HG02798 (cell line): ENCODE results near the gene ACO2.
"Not testable (repeated sequence)": the region's sequence is repeated elsewhere in the genome, so short reads cannot be mapped to it uniquely, and the experiment has no call there.

Experiments used
- ATAC-seq: cut with Tn5 transposase; IDR thresholded peaks from one replicate; pipeline ENCODE4 v1.9.1; 2021; ENCODE audit warnings: mild to moderate bottlenecking; ENCODE audit not compliant: unreplicated experiment, poor library complexity

Gene ACO2

DNA sequence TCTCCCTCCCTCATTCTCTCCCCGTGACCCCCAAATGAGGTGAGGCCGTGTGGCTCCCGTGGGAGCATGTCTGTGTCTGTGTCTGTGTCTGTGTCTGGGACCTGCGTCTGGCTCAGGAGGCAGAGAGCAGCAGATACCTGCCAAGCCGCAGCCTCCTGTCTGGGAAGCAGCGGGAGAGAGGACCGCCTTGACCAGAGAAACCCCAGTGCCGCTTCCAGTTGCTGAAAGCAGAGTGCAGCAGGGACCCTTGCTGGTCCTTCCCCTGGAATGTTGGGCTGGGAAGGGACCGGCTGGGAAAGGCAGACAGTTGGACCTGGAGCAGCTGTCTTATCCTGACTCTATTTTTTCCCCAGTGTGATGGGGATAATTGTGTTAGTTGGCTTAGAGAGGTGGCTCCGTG is 92.4 kb downstream of the ACO2 start:
- no peak for ATAC-seq

DNA sequence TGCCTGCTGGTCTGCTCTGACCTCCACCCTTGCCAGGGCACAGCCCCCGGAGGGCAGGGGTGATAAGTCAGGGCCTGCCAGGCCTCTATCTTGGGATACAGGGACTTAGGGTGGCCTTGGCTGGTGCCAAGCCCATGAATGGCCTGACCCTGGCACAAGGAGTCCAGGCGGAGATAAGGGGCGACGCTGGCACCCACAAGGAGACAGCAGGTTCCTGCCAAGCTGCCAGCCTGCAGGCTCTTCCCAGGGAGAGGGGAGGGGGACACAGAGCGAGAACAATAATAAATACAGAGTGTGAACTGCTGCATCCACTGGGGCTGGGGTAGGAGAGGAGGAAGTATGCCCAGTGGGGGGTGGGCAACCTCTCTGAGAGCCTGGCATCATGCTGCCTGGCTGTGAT is 92.9 kb downstream of the ACO2 start:
- ATAC-seq = no peak

DNA sequence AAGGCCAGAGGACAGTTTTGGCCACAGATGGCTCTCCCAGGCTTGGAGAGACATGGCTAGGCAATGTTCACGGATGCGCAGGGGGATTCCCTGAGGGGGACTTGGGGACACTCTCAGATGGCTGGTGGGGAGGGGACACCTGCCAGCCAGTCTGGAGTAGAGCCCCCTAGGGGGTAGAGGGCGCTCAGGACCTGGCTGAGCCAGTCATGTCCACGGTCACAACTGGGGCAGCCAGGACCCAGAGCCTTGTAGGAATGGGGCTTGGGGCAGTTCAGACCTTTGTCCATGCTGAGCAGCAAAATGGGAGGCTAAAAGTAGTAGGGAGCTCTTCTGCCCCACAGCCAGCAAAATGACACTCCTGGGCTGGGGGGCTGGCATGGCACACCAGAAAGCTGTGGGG is 93.5 kb downstream of the ACO2 start:
- ATAC-seq = no peak

DNA sequence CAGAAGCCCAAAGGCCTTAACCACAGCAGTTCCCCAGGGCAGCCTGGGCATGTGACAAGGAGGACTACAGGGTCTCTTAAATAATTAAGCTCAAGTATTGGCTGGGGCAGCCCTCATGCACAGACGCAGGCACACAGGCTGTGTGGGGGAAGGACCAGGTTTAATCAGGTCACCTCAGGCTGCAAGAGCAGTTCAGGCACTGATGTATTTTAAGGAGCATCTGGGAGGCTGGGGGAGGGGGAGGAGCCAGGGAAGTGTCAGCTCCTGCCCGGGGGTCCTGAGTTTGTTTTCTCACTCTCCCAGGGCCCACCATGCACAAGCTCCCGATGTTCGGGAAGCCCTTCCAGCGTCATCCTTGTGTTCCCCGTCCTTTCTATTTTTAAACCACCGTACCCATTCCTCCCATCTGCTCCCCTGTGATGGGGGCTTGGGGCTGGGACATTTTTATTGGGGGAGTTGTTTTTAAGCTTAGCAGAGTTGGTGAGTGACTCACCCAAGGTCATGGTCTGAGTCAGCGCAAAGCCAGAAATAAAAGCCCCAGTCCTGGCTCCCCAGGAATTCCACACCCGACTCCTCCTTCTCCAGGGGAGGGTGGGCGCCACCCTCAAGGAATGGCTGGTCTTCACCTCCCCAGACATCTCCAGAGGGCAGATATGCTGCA is 94.3 kb downstream of the ACO2 start:
- no peak for ATAC-seq

DNA sequence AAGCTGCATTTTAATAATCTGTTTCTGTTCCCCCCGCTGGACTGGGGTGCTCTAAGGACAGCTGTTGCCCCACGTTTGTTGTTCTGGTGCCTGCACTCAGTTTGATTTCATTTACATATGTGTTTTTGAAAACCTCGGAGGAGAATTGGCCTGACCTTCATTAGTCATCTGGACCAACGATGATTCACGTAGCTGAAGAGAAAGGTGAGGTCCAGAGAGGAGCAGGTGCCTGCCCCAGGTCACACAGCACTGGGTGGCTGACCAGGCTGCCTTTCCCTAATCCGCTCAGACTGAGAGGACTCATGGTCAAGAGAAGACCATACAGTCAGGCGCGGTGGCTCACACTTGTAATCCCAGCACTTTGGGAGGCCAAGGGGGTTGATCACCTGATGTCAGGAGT is 95.6 kb downstream of the ACO2 start:
- no peak for ATAC-seq

DNA sequence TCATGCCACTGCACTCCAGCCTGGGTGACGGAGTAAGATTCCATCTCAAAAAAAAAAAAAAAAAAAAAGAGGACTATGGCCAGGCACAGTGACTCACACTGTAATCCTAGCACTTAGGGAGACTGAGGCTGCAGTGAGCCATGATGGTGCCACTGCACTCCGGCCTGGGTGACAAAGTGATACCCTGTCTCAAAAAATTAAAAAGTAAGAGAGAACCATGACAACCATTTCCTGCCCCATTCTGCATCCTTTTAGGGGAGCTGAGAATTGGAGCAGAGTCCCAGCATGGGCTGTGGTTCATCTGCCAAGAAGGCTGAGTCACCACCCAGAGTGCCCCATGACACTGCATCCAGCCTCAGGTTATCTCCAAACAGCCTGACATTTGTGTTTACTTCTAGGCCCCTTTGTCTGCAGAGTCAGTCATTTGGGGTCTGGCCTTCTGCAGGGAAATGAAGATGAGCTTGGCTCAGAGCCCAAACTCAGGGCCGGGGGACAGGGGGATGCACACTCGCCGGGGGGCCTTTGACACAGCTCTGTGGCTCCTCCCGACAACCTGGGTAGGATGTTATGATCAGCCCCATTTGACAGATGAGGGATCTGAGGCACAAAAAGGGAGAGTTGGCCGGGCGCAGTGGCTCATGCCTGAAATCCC is 96.6 kb downstream of the ACO2 start:
- no peak for ATAC-seq

DNA sequence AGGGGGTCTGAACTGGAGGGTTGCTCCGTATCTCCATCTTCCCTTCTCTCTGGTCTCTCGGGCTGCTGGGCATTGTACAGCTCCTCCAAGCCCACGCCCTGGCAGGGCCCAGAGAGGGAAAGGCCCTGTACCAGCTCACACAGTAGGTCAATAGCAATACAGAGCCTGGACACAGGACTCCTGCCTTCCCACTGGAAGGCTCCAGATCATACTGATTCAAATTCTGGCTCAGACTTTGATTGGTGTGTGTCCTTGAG is 98.5 kb downstream of the ACO2 start:
- ATAC-seq = no peak

DNA sequence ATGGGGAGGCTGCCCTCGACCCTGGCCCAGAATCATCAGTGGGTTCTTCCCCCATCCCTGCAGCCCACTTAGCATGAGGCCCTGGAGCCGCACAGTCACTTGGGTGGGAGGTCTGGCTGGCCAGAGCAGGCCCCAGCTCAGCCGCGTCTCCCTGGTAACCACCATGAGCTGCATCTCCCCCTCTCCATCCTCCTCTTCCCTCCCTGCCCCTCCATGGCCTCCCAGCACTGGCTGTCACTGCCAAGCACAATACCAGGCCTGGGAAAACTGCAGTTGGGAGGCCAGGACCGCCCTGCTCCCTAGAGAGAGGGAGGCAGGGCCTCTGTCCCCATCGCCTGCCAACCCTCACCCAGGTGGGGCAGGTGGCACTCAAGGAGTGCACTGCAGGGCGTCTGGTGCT is 99.9 kb downstream of the ACO2 start:
- no peak for ATAC-seq

DNA sequence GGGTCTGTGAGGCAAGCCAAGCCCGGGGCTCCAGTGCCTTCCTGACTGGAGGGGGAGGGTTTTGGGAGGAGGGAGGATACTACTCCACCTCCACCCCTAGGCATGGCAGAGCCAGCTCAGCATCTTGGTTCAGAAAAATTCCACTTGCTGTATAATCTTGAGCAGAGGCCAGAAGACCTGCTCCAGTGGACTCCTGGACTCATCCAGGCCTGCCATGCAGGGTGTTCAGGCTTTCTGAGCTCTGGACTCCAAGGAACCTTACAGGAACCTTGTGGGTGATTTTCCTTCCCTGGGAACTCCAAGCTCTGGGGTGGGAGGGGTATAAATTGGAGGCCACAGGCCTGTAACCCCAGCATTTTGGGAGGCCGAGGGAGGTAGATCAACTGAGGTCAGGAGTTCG is 101.3 kb downstream of the ACO2 start:
- ATAC-seq = no peak

DNA sequence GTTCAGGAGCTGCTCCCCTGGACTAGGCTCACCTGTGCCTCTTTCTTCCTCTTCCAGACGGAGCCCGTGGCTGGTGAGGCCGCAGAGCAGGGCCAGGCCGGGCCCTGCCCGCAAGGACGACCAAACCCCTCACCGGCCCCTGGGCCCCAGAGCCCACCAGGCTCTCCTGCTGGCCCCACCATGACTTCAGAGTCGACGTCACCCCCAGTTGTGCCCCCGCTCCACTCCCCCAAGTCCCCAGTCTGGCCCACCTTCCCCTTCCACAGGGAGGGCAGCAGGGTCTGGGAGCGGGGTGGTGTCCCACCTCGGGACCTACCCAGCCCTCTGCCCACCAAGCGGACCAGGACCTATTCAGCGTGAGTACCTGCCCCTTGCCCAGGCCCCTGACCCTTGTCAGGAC is 102.9 kb downstream of the ACO2 start:
- no peak for ATAC-seq

DNA sequence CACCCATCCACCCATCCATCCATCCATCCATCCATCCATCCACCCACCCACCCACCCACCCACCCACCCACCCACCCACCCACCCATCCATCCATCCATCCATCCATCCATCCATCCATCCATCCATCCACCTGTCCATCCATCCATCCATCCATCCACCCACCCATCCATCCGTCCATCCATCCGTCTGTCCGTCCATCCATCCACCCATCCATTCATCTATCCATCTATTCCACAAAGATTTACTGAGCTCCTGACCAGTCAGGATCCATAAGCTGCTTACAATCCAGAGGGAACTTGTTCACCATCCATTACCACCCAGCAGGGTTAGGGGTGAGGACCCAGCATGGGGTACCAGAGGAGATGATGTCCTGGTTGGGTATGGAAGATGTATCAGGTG is 103.4 kb downstream of the ACO2 start:
- ATAC-seq = not testable (repeated sequence)

DNA sequence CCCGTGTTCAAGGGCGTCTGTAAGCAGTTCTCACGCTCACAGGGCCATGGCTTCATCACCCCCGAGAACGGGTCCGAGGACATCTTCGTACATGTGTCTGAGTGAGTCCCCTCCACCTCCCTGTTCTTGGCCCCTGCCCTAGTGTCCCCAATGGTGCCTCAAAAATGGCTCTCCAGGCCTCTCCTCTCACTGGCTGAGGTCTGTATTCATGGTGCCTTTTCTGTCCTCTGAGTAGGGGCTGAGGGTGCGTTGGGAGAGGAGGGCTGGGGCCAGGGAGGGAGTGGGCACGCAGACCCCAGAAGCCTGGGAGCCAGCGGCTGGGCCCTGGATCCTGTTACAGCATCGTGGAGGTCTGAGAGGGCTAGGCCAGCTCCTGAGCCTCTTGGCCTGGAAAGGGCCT is 104.8 kb downstream of the ACO2 start:
- ATAC-seq = no peak

DNA sequence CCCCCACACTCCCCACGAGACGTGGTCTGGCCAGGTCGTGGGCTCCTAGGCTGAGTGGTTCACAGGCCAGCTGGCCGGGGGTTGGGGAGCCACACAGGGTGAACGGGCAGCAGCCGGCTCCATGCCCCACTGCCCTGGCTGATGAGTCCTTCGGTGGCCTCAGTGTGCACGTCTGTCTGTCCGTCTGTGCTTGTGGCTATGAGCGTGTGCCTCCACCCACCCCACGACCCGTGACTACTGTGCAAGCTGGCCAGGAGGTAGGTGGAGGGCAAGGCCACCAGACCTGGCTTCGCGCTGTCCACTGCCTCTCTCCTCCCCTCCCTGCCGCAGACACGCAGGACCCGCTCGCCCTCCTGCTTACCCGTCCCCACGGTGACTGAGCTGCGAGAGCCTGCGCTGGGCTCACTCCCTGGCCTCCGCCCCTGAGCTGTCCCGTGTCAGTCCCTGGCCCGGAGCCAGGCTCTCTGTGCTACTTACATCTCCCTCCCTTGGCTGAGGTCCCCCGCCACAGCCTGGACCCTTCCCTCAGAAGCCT is 106.0 kb downstream of the ACO2 start:
- ATAC-seq = no peak

DNA sequence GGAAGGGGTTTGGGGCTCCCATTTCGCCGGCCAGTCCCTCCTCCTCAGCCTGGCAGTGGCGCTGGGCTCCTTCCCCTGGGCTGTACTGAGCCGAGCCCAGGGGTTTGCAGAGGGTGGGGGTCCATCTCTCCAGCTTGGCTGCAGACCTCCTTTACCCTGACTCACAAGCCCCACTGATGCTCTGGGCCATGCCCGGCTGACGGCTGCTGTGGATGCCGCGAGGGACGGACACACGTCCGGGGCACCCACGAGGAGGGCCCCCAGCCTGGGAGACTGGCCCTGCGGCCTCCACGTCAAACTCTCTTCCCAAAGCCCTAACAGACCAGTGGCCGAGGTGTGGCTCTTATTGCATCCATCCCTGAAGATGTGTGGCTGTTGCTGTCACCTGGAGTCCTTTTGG is 106.6 kb downstream of the ACO2 start:
- ATAC-seq = no peak

DNA sequence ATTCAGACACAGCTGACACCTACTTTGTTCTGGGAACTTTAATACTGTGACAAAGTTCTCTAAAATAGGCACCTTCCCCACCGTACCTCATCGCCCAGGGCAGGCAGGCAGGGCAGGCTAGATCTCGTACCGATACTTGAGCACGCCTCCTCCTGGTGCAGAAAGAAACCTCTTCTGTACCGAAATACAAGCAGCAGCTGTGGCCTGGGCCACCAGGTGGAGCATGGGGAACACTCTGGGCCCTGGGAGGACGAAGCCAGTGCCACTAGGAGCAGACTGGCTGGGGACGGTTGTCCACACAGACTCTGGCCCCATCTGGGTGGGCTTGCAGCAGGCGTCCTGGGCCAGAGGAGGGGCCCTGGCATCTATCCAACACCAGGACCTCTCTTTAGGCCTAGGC is 108.0 kb downstream of the ACO2 start:
- ATAC-seq = no peak

DNA sequence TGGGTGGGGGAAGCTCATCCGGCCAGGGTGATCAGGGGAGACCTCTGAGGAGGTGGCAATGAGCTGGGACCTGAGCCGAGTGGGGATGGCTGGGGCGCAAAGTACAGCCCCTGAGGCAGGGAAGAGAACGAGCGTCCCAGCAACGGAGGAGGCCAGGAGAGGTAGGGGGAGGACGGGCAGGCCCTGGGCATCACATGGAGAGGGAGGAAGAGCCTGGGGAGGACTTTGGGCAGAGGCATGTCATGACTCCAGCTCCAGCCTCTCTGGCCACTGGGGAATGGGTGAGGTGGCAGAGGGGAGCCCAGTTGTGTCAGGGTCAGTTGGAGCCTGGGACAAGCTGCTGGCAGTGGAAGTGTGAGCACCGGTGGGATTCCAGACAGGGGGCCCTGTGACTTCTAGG is 109.2 kb downstream of the ACO2 start:
- ATAC-seq = no peak
